ENCODE data around the gene SETBP1. TPM values are rescaled to one million over a fixed set of nuclear protein-coding genes. Genes with fewer than 3 reads are reported as not detected.

The SETBP1 gene
- total and polyA plus RNA-seq, 2 donors from 2014 or later: 2.7 to 71.7 TPM

- peak in 4 of 5 donors; percentile 40 to 80 (median 64) for DNase-seq
- Histone ChIP-seq H3K4me3 (ENCODE audit: low read length in 3 of 3) (no peak overlapping the region), H3K27me3 (ENCODE audit: control insufficient read depth, insufficient read depth, low read length) (no peaks in the 10 kb centered on the region), H3K27ac (ENCODE audit: low read depth in 2 of 2, low read length in 2 of 2) (peak overlapping the region; percentile 68 to 73), H3K9ac (ENCODE audit: low read length in 3 of 3) (no peak overlapping the region), H3K9me3 (ENCODE audit: control insufficient read depth in 2 of 3, insufficient read depth in 1 of 3, low read length in 3 of 3) (no peaks in the 10 kb centered on the region), H3K4me1 (ENCODE audit: control insufficient read depth in 2 of 3, insufficient read depth in 2 of 3, low read depth in 1 of 3, low read length in 3 of 3) (peaks cover 0 to 28% (median 15%) of the 10 kb centered on the region in 3 donors), H3K36me3 (ENCODE audit: control insufficient read depth in 2 of 3, insufficient read depth in 3 of 3, low read length in 3 of 3) (no peaks in the 10 kb centered on the region)
- TF ChIP-seq CTCF (IDR thresholded peaks at IDR 0.05; ENCODE audit: borderline replicate concordance, extremely low read depth, insufficient read depth): no peak
- FAIRE-seq: no peak
- intact Hi-C loops (cut with DNase I): no loop called here
These were observed 91.5 kb downstream of the SETBP1 start for GRCh38 chr18:44771956-44772917.

- DNase-seq: no peak
- Histone ChIP-seq H3K27ac (ENCODE audit: low read depth in 2 of 2, low read length in 2 of 2) (no peak overlapping the region), H3K4me3 (ENCODE audit: low read length in 3 of 3) (no peak overlapping the region), H3K27me3 (ENCODE audit: control insufficient read depth, insufficient read depth, low read length) (no peaks in the 10 kb centered on the region), H3K36me3 (ENCODE audit: control insufficient read depth in 2 of 3, insufficient read depth in 3 of 3, low read length in 3 of 3) (no peaks in the 10 kb centered on the region), H3K9me3 (ENCODE audit: control insufficient read depth in 2 of 3, insufficient read depth in 1 of 3, low read length in 3 of 3) (no peaks in the 10 kb centered on the region), H3K9ac (ENCODE audit: low read length in 3 of 3) (no peak overlapping the region), H3K4me1 (ENCODE audit: control insufficient read depth in 2 of 3, insufficient read depth in 2 of 3, low read depth in 1 of 3, low read length in 3 of 3) (peaks cover 0 to 40% (median 19%) of the 10 kb centered on the region in 3 donors)
- FAIRE-seq: no peak
- intact Hi-C loops (cut with DNase I): no loop called here
- no peak for TF ChIP-seq CTCF (IDR thresholded peaks at IDR 0.05; ENCODE audit: borderline replicate concordance, extremely low read depth, insufficient read depth)
These were observed 93.0 kb downstream of the SETBP1 start for GRCh38 chr18:44773640-44774155.

- Histone ChIP-seq H3K4me1 (ENCODE audit: control insufficient read depth in 2 of 3, insufficient read depth in 2 of 3, low read depth in 1 of 3, low read length in 3 of 3) (peaks cover 0 to 41% (median 19%) of the 10 kb centered on the region in 3 donors), H3K27me3 (ENCODE audit: control insufficient read depth, insufficient read depth, low read length) (no peaks in the 10 kb centered on the region), H3K27ac (ENCODE audit: low read depth in 2 of 2, low read length in 2 of 2) (no peak overlapping the region), H3K9me3 (ENCODE audit: control insufficient read depth in 2 of 3, insufficient read depth in 1 of 3, low read length in 3 of 3) (no peaks in the 10 kb centered on the region), H3K4me3 (ENCODE audit: low read length in 3 of 3) (no peak overlapping the region), H3K9ac (ENCODE audit: low read length in 3 of 3) (no peak overlapping the region), H3K36me3 (ENCODE audit: control insufficient read depth in 2 of 3, insufficient read depth in 3 of 3, low read length in 3 of 3) (no peaks in the 10 kb centered on the region)
- no peak for TF ChIP-seq CTCF (IDR thresholded peaks at IDR 0.05; ENCODE audit: borderline replicate concordance, extremely low read depth, insufficient read depth)
- DNase-seq (no peak), FAIRE-seq (no peak)
- intact Hi-C loops (cut with DNase I): no loop called here
These were observed 93.5 kb downstream of the SETBP1 start for GRCh38 chr18:44774191-44774590.

All from kidney (tissue), 14 donors.